ENCODE results near the gene SFXN4. TPM values are rescaled to one million over a fixed set of nuclear protein-coding genes. Genes with fewer than 3 reads are reported as not detected.

SFXN4 gene
- total and polyA plus RNA-seq, 9 of the 15 experiments (the other 6 are each of a cell fraction or from before 2014, with no cell fraction given), result 40.1 to 97.8 (median 54.5) TPM

- TF ChIP-seq, protein P1, sequence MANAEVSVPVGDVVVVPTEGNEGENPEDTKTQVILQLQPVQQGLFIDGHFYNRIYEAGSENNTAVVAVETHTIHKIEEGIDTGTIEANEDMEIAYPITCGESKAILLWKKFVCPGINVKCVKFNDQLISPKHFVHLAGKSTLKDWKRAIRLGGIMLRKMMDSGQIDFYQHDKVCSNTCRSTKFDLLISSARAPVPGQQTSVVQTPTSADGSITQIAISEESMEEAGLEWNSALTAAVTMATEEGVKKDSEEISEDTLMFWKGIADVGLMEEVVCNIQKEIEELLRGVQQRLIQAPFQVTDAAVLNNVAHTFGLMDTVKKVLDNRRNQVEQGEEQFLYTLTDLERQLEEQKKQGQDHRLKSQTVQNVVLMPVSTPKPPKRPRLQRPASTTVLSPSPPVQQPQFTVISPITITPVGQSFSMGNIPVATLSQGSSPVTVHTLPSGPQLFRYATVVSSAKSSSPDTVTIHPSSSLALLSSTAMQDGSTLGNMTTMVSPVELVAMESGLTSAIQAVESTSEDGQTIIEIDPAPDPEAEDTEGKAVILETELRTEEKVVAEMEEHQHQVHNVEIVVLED (CRISPR knock-in tag; IDR thresholded peaks at IDR 0.05), result no peak
- no peak for TF ChIP-seq RNF219 (CRISPR knock-in tag; IDR thresholded peaks at IDR 0.05)
- TF ChIP-seq ZNF146 (CRISPR knock-in tag; IDR thresholded peaks at IDR 0.05; ENCODE audit: unreplicated experiment), result peak; percentile 32
- no peaks in the 10 kb centered on the region for H3K27me3 ChIP-seq (ENCODE audit: control insufficient read depth in 2 of 2, insufficient read depth in 2 of 2, low read length in 2 of 2)
Observed at GRCh38 chr10:119125942-119126341, 39.6 kb downstream of the SFXN4 start.

More at GRCh38 chr10:119125942-119126341, 39.6 kb downstream of the SFXN4 start:
- POLR2A ChIA-PET, result no interaction called here
- CTCF ChIA-PET (ENCODE audit: low intra/inter-chr PET ratio), result no interaction called here
- H3K79me2 ChIP-seq (ENCODE audit: control insufficient read depth, insufficient read depth, low read length), result no peaks in the 10 kb centered on the region
- no peak overlapping the region for H3K4me2 ChIP-seq (ENCODE audit: insufficient read depth, low read length)
- H3K9ac ChIP-seq (ENCODE audit: insufficient read depth in 1 of 2, low read depth in 2 of 2, low read length in 2 of 2), result no peak overlapping the region
- intact Hi-C loops (cut with micrococcal nuclease), result no loop called here
- no peaks in the 10 kb centered on the region for H3K9me3 ChIP-seq (replicated peaks; ENCODE audit: control insufficient read depth, insufficient read depth, low read depth, low read length)
- peaks cover 4 to 7% of the 10 kb centered on the region in 2 experiments for H3K4me1 ChIP-seq (replicated peaks in 1 of 2; ENCODE audit: control insufficient read depth in 2 of 2, insufficient read depth in 2 of 2, low read length in 2 of 2)
- no peak overlapping the region for H2AFZ ChIP-seq (ENCODE audit: low read depth, low read length)
- in situ Hi-C loops (cut with MboI), result no loop called here
- 37% methylated on average over 2 of the region's 2 CpGs for WGBS (ENCODE audit: insufficient coverage, low coverage, missing lambda C conversion rate)
- no peak for FAIRE-seq
- BruUV-seq (replicated peaks), result no TSS peak
- H4K20me1 ChIP-seq (replicated peaks; ENCODE audit: control insufficient read depth, insufficient read depth, low read length), result no peaks in the 10 kb centered on the region
- peaks cover 7% of the 10 kb centered on the region; the same call in 2 of the 3 replicates for H3K36me3 ChIP-seq (ENCODE audit: control insufficient read depth, insufficient read depth, low read length)
- no peak for DNase-seq (ENCODE audit: extremely low read depth in 1 of 4, low spot score in 3 of 4)
- H3K9me1 ChIP-seq (ENCODE audit: control insufficient read depth, insufficient read depth, low read length), result no peaks in the 10 kb centered on the region
- no peak overlapping the region for H3K27ac ChIP-seq (ENCODE audit: extremely low read depth, low read depth, low read length)
- no peak for ATAC-seq
- H3K4me3 ChIP-seq, result no peak overlapping the region
